CD4-positive, alpha-beta T cell treated with Interleukin-15 for 4 hours (primary cell): ENCODE data around the gene LYPD3.
"Not testable (repeated sequence)": the region's sequence is repeated elsewhere in the genome, so short reads cannot be mapped to it uniquely, and the experiment has no call there.

ENCODE experiments used
- DNase-seq: peaks from one replicate; pipeline ENCODE4 v3.0.0-alpha.2; 2020; ENCODE audit warnings: low spot score

Gene LYPD3

DNA sequence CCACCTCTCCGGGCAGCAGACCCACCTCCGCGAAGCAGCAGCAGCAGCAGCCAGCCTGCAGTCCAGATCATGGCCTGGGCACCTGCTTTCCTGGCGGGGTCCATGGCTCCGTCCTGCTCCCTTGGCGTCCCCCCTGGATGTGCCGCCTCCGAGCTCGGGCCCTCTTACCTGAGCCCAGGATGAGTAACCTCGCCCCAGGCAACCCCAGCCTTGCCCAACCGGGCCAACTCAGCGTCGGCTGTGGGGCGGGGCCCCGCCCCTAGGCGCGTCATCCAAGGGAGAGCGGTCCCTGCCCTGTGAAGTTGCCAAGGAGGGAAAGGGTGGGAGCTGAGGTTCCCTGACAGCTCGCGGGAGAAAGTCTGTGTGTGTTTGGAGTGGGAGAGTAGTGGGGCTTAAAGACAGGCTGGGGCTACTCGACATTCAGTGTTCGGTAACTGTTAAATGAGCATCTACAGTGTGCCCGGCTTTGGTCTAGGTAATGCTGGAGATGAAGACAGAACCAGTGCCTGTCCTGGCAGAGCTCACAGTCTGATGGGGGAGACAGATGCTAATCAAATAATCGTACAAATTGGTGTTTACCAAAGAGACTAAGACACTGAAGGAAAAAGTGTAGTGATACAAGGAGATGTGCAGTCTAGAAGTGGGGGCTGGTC, at the start of gene LYPD3:
TSS of gene LYPD3 (minus strand) at position 141 of the 653 bp plus-strand sequence. CDS start at position 104, 37 bp downstream.
- no peak for DNase-seq

DNA sequence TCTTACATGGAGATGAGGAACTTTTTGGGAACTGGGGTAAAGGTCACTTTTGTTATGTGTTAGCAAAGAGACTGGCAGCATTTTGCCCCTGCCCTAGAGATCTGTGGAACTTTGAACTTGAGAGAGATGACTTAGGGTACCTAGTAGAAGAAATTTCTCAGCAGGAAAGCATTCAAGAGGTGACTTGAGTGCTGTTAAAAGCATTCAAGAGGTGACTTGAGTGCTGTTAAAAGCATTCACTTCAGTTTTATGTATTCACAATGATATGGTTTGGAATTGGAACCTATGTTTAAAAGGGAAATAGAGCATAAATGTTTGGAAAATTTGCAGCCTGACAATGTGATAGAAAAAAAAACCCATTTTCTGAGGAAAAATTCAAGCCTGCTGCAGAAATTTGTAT, 47.0 kb upstream of the LYPD3 start:
- not testable (repeated sequence) for DNase-seq

DNA sequence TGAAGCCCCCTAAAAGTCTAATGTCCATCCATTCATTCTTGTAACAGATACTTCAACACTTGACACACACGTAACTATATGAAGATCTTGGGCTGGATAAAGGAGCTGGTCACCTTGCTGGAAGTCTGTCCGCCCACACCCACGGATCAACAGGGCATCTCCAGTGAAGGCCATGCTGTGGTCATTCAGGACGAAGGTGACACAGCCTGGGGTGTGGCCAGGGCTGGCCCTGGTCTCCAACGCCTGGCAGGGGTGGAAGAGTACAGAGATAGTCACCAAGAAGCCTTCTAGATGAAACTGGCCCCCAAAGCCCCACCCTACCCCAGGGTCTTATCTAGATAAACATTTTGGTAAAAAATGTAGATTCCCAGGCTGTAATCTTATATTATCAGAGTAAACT, 45.9 kb upstream of the LYPD3 start:
- DNase-seq: no peak

DNA sequence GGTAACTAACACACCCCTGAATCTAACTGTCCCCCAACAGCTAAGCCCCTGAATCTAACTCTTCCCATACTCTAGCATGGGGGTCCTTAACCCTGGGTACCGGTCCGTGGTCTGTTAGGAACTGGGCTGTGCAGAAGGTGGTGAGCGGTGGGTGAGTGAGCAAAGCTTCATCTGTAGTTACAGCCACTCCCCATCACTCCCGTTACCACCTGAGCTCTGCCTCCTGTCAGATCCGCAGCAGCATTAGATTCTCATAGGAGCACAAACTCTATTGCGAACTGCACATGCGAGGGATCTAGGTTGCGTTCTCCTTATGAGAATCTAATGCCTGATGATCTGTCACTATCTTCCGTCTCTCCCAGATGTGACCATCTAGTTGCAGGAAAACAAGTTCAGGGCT, 45.3 kb upstream of the LYPD3 start:
- DNase-seq: no peak

DNA sequence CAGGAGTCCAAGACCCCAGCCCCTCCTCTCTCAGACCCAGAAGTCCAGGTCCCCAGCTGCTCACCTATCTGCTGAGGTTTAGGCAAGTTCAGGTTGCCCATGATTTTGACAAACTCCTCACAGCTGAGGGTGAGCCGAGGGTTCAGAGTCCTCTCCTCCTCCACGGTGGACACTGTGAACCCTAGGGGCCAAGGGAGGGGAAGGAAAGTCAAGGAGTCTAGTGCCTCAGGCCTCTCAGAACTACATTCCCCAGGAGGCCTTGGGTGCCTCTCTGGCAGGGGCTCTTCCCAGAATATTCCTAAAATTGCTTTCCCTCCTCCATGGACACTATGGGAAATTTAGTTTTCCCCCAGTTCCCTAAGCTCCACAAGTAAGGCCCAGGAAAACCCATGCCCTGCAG, 42.5 kb upstream of the LYPD3 start:
- no peak for DNase-seq

DNA sequence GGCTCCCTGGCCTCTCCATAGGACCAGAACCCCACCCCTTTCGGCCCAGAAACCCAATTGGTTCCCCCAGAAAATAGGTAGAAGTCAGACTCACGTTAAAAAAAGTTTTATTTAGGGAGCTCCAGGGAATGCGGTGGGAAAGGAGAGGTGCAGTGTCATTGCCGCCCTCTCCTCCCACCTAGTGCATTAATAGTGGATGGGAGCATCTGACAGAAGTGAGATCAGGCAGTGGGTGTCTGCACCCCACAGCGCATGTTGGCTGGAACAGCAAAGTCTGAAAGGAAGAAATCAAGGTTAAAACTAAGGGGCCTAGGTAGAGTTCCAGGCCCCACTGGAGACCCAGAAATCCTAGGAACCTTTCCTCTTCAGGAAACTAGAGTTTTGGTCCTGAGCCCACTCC, 41.2 kb upstream of the LYPD3 start:
- DNase-seq: no peak

DNA sequence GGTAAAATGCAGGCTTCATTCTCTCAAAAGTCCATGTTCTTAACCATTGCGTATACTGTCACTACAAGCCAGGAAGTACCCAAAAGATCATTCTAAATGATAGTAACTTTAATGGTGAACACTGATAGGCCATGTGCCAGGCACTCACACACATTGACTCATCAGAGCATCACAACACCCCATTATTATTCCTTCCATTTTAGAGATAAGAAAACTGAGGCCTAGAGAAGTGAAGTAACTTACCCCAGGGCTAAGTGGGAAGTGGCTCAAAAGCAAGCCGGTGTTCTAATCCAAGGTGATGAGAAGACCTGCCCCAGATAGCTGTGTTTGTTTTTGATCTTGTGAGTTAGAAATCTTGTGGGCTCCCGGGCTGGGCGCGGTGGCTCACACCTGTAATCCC, 40.5 kb upstream of the LYPD3 start:
- DNase-seq: peak; percentile 14

DNA sequence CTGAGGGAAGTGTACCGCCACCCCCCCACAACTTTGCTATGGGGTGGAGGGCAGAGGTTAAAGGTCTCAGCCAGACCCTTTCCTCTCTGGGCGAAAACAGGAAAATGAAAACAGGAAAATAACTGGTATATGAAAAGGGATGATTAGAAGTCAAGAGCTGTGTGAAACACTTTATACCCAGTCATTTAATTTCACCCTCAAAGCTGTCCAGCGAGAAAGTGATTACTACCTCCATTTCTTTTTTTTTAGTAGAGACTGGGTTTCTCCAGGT, 39.7 kb upstream of the LYPD3 start:
- no peak for DNase-seq

DNA sequence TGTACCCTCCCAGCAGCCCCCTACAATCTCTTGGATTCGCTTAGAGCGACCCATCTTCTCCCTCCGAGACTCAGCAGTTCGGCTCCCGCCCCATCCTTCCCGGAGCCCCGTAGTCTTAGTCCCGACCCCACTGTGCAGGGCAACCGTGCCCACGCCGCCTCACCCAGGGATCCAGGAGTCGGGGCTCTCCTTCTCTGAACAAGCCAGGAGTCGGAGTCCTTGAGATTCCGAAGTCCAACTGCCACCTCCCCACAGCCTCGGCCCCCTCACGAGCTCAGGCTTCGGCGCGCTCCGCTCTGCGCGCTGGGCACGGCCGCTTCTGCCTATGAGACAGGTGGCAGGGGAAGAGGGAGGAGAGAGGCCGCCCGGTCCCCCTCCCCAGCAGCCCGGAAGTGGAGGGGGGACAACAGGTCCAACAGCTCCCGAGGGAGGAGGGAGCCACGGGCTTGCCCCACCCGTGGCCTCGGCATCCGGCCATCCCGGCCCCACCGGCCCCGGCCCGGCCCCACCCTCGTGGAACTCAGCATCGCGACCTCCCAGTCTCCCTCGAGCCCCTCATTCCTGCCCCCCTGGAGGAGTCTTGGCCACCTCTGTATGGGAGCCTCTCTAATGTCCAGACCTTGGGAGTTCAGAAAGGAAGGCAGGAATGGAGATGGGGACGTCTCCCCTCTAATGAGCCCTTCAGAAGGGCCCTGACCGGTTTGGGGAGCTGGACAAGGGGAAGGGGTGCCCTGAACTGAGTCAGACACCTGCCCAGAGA, 39.2 kb upstream of the LYPD3 start, which contains the start of gene PHLDB3:
TSS of gene PHLDB3 (minus strand) at position 321 of the 760 bp plus-strand sequence. CDS start 628 bp downstream, outside the sequence.
- peak; percentile 44 for DNase-seq

DNA sequence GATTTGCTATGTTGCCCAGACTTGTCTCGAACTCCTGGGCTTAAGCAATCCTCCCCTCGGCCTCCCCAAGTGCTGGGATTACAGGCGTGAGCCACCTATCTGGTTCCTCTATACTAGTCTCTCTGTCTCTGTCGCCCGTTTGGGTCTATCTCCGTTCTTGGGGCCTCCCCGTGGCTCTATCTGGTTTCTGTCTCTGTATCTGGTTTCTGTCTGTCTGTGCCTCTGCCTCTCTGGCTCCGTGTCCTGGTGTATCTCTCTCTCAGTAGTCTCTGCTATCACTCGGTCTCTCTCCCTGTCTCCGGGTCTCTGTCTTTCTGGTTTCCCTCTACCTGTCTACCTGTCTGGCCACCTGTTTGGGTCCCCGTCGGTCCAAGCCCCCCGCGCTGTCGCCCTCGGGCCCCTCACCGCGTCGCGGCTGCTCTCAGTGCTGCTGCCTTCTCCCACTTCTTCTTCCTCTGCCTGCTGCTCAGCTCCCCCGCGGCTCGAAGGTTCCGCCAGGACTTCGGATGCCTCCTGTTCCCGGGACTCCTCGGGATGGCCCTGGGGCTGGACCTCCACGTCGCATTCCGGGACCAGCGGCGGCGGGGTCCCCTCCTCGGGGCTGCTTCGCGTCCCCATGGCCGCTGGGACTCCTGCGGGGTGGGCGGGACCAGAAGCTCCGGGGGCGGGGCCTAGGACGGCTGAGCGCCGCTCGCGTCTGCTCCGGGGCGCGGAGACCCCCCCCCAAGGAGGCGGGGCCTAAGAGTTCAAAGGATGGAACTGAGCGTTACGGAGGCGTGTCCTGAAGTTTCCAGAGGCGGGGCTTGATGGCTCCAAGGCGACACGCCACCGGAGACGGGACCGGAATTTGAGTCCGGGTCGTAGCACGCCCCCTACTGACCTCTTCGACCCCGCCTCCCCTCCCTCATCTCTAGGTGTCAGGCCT, 38.4 kb upstream of the LYPD3 start:
- DNase-seq: peak; percentile 98

DNA sequence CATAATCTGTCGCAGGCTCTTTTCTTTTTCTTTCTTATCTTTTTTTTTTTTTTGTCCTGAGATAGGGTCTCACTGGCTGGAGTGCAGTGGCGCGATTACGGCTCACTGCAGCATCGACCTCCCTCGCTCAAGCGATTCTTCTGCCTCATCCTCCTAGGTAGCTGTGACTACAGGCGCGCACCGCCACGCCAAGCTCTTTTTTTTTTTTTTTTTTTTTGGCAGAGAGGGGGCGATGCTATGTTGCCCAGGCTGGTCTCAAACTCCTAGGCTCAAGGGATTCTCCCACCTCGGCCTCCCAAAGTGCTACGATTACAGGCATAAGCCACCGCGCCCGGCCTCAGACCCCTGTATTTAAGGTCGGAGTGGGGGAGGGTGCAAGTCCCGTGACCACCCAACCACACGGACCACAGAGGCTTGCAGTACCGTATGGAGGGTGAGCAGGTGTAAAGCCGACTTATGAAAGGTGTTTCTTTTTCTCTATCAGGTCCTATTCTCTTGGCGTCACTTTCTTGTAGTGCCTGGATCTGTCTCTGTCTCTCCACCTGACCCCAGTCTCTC, 37.1 kb upstream of the LYPD3 start:
- no peak for DNase-seq

DNA sequence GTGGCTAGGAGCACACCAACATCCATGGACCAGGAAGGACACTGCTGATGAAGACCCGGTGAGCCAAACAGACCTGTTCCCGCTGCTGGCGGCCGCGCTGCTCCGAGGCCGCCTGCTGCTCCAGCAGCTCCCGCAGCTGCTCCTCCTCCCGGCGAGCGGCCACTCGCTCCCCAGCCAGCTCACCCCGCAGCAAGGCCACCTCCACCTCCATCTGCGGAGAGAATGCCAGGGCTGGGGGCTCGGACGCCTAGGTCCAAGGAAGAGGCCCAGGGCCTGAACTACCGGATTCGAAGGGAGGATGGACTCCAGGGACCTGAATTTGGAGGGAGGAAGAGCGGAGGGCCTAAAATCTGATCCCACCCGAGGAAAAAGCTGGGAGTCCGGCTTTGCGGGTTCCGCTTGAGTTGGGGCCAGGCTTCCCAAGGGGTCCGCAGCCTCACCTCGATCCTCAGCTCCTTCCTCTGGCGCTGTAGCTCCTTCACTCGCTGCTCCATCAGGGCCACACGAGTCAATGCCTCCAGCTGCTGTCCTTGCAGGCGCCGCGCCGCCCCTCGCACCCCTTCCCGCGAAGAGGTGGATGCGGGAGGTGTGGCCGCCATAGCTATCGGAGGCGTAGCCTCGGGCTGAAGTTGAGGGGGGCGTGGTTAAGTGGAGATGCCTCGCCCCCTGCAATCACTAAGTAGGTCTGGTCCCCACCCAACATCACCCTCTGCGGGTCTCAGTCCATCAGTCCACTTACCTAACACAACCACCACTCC, 36.4 kb upstream of the LYPD3 start:
- no peak for DNase-seq

DNA sequence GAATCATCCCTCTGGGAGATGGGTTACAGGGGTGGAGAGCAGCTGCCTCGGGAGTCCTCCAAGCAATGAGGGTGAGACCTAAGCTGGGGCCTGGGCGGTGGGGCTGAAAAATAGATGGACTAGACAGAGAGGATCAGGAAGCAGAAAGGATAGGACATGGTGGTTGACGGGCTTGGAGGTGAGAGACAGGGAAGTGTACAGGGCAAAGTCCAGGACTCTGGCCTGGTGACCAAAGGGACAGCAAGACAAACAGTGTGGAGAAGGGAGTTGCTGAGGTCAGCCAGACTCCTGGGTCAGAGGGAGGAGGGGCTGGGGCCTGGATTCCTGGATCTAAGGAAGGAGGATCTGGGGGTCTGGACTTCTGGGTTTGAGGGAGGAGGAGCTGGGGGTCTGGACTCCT, 33.6 kb upstream of the LYPD3 start:
- no peak for DNase-seq

DNA sequence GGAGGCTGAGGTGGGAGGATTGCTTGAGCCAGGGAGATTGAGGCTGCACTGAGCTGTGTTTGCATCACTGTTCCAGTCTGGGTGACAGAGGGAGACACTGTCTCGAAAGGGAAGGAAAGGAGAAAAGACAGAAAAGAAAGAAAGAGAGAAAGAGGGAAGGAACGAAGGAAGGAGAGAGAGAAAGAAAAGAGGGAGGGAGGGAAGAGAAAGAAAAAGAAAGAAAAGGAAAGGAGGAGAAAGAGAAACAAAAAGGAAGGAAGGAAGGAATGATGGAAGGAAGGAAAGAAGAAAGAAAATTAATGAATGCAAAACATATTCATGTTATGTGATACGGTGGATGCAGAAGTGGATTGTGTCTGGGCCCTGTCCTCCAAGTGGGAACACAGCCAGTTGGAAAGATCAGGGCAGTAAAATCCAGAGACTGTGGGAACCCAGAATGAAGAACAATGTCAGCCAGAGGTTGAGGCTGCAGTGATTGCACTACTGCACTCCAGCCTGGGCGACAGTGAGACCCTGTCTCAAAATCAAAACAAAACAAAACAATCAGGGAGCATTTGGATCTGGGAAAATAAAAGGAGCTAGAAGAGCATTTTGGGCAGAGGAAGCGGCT, 32.9 kb upstream of the LYPD3 start:
- DNase-seq: no peak

DNA sequence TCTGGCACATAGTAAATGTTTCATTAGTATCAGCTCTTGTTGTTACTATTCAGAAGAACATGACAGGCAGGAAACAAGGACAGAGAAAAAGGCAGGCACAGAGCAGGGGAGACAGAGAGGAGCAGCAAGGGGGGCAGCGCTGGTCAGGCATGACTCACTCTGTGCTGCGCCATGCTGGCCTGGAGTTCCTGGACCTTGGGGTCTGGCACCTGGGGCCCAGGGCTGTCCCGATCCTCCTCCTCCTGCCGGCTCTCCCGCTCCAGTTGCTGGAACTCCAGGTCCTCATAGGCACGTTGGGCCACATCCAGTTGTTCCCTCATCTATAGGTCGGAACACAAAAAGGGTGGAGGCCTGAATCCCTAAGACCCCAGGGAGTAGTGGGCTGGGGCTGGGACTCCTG, 31.6 kb upstream of the LYPD3 start:
- no peak for DNase-seq

DNA sequence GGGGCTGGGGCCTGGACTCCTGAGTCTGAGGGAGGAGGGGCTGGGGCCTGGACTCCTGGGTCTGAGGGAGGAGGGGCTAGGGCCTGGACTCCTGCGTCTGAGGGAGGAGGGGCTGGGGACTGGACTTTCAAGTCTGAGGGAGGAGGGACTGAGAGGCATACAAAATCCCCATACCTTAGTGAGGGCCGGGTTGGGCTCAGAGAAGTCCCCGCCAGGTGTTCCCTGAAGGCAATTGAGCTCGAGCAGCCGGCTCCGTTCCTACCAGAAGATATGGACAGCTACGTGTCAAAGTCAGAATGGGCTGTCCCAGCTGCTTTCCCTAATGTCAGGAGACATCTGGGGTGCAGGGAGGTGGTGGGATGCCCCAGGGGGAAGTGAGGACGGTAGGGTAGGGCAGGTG, 29.7 kb upstream of the LYPD3 start:
- no peak for DNase-seq

DNA sequence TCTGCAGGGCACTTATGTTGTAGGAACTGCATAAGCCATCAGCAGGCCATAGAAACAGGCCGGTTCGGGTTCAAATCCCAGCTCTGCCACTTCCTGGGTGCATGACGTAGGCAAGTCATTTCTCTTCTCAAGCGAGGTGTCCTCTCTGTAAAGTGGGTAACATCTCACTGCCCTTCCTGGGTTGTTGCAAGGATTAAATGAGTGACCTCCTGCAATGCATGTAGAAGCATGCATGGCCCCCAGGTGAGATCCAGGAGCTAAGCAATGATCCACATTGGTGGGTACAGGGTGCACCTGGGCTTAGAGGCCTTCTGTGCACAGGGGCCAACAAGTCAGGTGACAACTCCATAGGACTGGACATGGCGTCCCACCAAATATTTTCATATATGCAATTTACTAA, 25.4 kb upstream of the LYPD3 start:
- DNase-seq: no peak

DNA sequence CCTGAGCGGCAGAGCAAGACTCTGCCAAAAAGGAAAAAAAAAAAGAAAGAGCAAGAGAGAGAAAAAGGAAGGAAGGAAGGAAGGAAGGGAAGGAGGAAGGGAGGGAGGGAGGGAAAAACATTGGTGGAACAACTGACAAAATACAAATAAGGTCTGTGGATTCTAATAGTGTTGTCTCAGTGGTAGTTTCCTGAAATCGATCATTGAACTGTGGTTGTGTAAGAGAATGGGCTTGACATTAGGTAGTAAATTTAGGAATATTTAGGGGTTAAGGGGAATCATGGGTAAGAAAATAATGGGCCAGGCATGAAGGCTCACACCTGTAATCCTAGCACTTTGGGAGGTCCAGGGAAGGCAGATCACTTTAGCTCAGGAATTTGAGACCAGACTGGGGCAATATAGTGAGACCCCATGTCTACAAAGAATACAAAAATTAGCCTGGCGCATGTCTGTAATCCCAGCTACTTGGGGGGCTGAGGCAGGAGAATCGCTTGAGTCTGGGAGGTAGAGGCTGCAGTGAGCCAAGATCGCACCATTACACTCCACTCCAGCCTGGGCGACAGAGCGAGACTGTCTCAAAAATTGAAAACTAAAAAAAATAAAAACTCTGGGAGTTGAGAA, 24.7 kb upstream of the LYPD3 start:
- no peak for DNase-seq

DNA sequence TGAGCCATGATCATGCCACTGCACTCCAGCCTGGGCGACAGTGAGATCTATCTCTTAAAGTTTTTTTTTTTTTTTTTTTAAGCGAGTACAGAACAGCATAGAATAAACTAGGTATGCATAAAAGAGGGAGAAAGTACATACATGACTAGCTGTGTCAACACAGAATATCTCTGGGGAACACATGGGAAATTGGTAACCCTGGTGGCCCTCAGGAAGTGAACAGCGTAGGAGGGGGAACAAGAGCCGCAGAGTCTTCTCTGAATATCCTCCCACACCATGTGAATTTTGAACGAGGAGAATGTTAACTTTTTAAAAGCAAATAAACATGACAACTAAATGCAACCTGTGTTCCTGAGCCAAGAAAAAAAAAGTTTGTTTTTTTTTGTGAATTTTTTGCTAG, 23.9 kb upstream of the LYPD3 start:
- no peak for DNase-seq

DNA sequence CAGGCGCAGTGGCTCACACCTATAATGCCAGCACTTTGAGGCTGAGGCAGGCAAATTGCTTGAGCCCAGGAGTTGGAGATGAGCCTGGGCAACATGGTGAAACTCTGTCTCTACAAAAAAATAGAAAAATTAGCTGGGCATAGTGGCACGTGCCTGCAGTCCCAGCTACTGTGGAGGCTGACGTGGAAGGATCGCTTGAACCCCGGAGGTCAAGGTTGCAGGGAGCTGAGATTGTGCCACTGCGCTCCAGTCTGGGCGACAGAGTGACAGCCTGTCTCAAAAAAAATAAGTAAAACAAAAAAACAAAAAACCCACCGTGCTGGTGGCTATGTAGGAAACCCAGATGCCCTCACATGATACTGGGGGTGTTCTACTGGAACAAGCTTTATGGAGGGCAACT, 22.8 kb upstream of the LYPD3 start:
- no peak for DNase-seq

DNA sequence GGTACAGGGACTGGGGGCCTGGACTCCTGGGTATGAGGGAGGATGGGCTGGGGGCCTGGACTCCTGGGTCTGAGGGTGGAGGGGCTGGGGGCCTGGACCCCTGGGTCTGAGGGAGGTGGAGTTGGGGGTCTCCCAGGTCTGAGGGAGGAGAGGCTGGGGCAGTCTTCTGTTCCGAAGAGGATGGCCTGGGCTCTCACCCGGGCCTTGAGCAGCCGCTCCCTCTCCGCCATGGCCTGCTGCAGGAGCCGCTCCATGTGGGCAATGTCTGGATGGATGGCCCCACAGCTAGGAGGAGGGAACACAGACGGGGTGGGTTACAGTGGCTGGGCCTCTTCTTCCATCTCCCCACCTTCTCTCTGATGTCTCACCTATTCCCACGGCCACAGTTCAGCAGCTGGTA, 21.0 kb upstream of the LYPD3 start:
- no peak for DNase-seq
